ENCODE measurements around the gene RPP38.

RPP38 gene

GRCh38 chr10:15097011-15097812 is at the start of gene RPP38:
Gene RPP38 (plus strand): TSS chr10:15097355. CDS start chr10:15103315, 5,960 bp downstream.
- intact Hi-C loops (cut with DNase I; ENCODE audit: low total_unique reads), result loop anchor here (10.0 kb wide), 2 partner anchors 68 to 142 kb away; partner anchors contain the start of genes DCLRE1C, MEIG1 and NMT2
- no peaks in the 10 kb centered on the region for H3K9me3 ChIP-seq

GRCh38 chr10:15049533-15049932 is 47.6 kb upstream of the RPP38 start:
- Histone ChIP-seq H3K36me3 (no peaks in the 10 kb centered on the region), H3K4me3 (no peak overlapping the region), H3K9me3 (no peaks in the 10 kb centered on the region), H3K4me1 (peaks cover 6 to 27% (median 11%) of the 10 kb centered on the region in 4 donors), H3K27me3 (no peaks in the 10 kb centered on the region), H3K27ac (no peak overlapping the region)
- intact Hi-C loops (cut with DNase I; ENCODE audit: low total_unique reads), result no loop called here
- no peak for TF ChIP-seq CTCF (IDR thresholded peaks at IDR 0.05)
- no peak for DNase-seq

More at GRCh38 chr10:15097011-15097812, at the start of gene RPP38:
- H3K36me3 ChIP-seq, result peaks cover 0 to 12% (median 0%) of the 10 kb centered on the region in 3 donors
- peaks cover 0 to 31% (median 22%) of the 10 kb centered on the region in 4 donors for H3K4me1 ChIP-seq
- peak; percentile 94 to 98 for DNase-seq
- H3K27me3 ChIP-seq, result peaks cover 0 to 3% of the 10 kb centered on the region in 2 donors
- peak within 1 kb of the TSS; percentile 87 to 91 for H3K27ac ChIP-seq
- H3K4me3 ChIP-seq, result peak within 1 kb of the TSS; percentile 80 to 93
- TF ChIP-seq CTCF (IDR thresholded peaks at IDR 0.05), result no peak

GRCh38 chr10:15052121-15052520 is 45.0 kb upstream of the RPP38 start:
- no peak for TF ChIP-seq CTCF (IDR thresholded peaks at IDR 0.05)
- H3K4me1 ChIP-seq, result peaks cover 0 to 11% (median 3%) of the 10 kb centered on the region in 4 donors

GRCh38 chr10:15053061-15053460 is 44.1 kb upstream of the RPP38 start:
- TF ChIP-seq CTCF (IDR thresholded peaks at IDR 0.05), result no peak
- Histone ChIP-seq H3K36me3 (no peaks in the 10 kb centered on the region), H3K27ac (no peak overlapping the region), H3K4me1 (peaks cover 0 to 5% (median 0%) of the 10 kb centered on the region in 4 donors), H3K9me3 (peaks cover 0 to 3% (median 0%) of the 10 kb centered on the region in 3 donors), H3K27me3 (no peaks in the 10 kb centered on the region), H3K4me3 (no peak overlapping the region)
- intact Hi-C loops (cut with DNase I; ENCODE audit: low total_unique reads), result no loop called here
- DNase-seq, result no peak

More at GRCh38 chr10:15052121-15052520, 45.0 kb upstream of the RPP38 start:
- Histone ChIP-seq H3K9me3 (peaks cover 0 to 3% (median 0%) of the 10 kb centered on the region in 3 donors), H3K27ac (no peak overlapping the region), H3K27me3 (no peaks in the 10 kb centered on the region), H3K36me3 (no peaks in the 10 kb centered on the region), H3K4me3 (no peak overlapping the region)
- no peak for DNase-seq
- intact Hi-C loops (cut with DNase I; ENCODE audit: low total_unique reads), result no loop called here

GRCh38 chr10:15058689-15059088 is 38.5 kb upstream of the RPP38 start:
- Histone ChIP-seq H3K27ac (no peak overlapping the region), H3K27me3 (no peaks in the 10 kb centered on the region)
- intact Hi-C loops (cut with DNase I; ENCODE audit: low total_unique reads), result no loop called here

More at GRCh38 chr10:15058689-15059088, 38.5 kb upstream of the RPP38 start:
- TF ChIP-seq CTCF (IDR thresholded peaks at IDR 0.05), result no peak
- Histone ChIP-seq H3K4me3 (no peak overlapping the region), H3K4me1 (no peaks in the 10 kb centered on the region), H3K36me3 (no peaks in the 10 kb centered on the region), H3K9me3 (peaks cover 0 to 13% (median 8%) of the 10 kb centered on the region in 3 donors)
- no peak for DNase-seq

Data from tibial artery (tissue), 4 donors.